Colon (tissue), 2 donors: ENCODE data around the gene B4GALNT3.

Source experiments
- FAIRE-seq: peaks from 2 replicates; lab custom pipeline; 2012; peaks lifted over from hg19 to GRCh38; lab: Jason Lieb, UNC
- donor health status: control.
- donor health status: control.

B4GALNT3 gene

GRCh38 chr12:559906-560455, 100.2 kb downstream of the B4GALNT3 start:
- FAIRE-seq, result no peak

- FAIRE-seq, result no peak
Measured at GRCh38 chr12:560691-561390, 101.1 kb downstream of the B4GALNT3 start.

GRCh38 chr12:561391-561705, 101.6 kb downstream of the B4GALNT3 start:
- no peak for FAIRE-seq

GRCh38 chr12:561908-562593, 102.3 kb downstream of the B4GALNT3 start:
- FAIRE-seq, result no peak

- no peak for FAIRE-seq
Measured at GRCh38 chr12:562634-563033, 102.9 kb downstream of the B4GALNT3 start.

- no peak for FAIRE-seq
Measured at GRCh38 chr12:563250-563781, 103.6 kb downstream of the B4GALNT3 start.

GRCh38 chr12:563787-564298, 104.1 kb downstream of the B4GALNT3 start:
- no peak for FAIRE-seq

- no peak for FAIRE-seq
Measured at GRCh38 chr12:565161-565560, 105.4 kb downstream of the B4GALNT3 start.

GRCh38 chr12:565589-566105, 105.9 kb downstream of the B4GALNT3 start:
- FAIRE-seq, result no peak

GRCh38 chr12:568486-568885, 108.7 kb downstream of the B4GALNT3 start:
- FAIRE-seq, result no peak

- no peak for FAIRE-seq
Measured at GRCh38 chr12:569091-569676, 109.4 kb downstream of the B4GALNT3 start.

- no peak for FAIRE-seq
Measured at GRCh38 chr12:569803-570434, 110.2 kb downstream of the B4GALNT3 start.

- FAIRE-seq, result no peak
Measured at GRCh38 chr12:570435-570920, 110.7 kb downstream of the B4GALNT3 start.

GRCh38 chr12:570921-571794, 111.4 kb downstream of the B4GALNT3 start:
- FAIRE-seq, result no peak

GRCh38 chr12:571795-572531, 112.2 kb downstream of the B4GALNT3 start:
- no peak for FAIRE-seq

GRCh38 chr12:572532-572899, 112.8 kb downstream of the B4GALNT3 start:
- no peak for FAIRE-seq

- no peak for FAIRE-seq
Measured at GRCh38 chr12:573232-573631, 113.5 kb downstream of the B4GALNT3 start.

- no peak for FAIRE-seq
Measured at GRCh38 chr12:574475-575128, 114.9 kb downstream of the B4GALNT3 start.

- no peak for FAIRE-seq
Measured at GRCh38 chr12:575129-575502, 115.4 kb downstream of the B4GALNT3 start.
